ENCODE results near the gene PRMT5. TPM values are rescaled to one million over a fixed set of nuclear protein-coding genes. Genes with fewer than 3 reads are reported as not detected.

The PRMT5 gene
- 90.0 to 119 TPM (median 102 TPM) in 5 replicates for total RNA-seq (2022; extraction: Qiagen RNA extraction)

DNA sequence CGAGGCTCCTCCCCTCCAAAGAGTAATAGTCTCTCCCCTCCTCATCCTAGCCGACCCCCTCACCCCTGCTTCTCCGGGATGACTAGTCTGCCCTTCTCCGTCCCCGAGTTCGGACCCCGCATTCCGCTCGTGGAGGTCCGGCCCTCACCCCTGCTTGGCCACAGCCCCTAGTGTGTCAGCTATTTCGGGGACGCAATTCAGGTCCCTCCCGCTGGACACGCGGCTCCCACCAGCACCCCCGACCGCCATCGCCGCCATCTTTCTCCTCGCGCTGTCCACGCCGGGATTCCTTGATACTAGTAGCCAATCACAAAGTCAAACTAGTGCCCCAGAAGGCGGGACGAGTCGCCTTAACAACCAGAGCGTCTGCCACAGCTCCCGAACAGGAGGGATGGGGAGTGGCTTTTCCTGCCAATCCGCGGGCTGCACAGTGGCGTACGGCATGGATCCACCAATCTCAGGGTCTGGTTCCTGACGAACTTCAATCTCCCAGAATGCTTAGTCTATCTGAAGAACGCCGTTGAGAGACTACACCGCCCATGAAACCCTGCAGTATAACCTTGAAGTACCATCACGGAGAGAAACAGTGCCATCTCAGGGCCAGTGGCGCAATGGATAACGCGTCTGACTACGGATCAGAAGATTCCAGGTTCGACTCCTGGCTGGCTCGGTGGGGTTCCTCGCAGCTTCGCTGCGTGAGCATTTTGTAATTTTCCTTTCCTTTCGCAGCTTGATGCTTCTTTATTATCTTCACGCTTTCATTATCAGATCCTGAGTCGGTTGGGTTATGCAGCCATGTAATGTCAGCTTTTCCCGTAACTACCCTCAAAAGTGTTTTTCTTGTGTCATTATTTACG, at the start of gene PRMT5:
Gene PRMT5, minus strand, starts transcription at position 273 of the 857 bp plus-strand sequence. Its CDS starts 15 bp downstream, at position 258.

DNA sequence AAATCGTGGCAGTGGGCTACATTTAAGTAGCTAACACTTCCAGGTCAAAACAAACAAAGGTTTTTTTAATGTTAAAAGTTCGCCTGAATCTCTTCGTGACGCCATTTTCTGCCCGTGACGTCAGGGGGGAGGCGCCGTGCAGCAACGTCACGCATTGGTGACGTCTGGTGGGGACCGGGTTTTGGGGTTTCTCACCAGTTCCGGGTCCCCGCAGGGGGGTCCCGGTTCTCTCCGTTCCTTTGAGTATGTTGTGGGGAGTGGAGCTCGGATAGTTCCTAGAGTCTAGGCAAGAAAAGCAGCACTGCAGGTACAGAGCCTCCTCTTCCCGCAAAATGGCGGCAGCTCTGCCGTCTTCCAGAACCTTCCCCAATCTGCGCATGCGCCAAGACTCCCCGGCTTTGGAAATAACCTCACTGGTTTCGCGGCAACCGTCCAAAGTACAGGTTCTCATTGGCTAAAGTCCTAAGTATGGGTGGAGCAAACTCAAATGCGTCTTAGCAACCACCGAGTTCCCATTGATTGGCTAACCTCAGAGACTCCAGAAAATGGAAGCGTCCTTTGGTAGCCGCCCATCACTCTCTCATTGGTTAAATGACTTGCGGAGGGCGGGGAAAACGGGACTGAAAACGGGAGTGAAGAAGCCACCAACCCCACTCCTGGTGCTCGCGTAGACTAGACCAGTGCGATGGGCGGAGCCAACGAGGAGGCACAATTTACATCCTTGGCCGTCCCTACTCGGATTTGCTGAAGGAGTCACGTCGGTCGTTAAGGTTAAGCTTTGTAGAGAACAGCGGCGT, 10.2 kb downstream of the PRMT5 start, which contains the start of gene RBM23:
Gene RBM23, minus strand, starts transcription at position 346 of the 797 bp plus-strand sequence.

DNA sequence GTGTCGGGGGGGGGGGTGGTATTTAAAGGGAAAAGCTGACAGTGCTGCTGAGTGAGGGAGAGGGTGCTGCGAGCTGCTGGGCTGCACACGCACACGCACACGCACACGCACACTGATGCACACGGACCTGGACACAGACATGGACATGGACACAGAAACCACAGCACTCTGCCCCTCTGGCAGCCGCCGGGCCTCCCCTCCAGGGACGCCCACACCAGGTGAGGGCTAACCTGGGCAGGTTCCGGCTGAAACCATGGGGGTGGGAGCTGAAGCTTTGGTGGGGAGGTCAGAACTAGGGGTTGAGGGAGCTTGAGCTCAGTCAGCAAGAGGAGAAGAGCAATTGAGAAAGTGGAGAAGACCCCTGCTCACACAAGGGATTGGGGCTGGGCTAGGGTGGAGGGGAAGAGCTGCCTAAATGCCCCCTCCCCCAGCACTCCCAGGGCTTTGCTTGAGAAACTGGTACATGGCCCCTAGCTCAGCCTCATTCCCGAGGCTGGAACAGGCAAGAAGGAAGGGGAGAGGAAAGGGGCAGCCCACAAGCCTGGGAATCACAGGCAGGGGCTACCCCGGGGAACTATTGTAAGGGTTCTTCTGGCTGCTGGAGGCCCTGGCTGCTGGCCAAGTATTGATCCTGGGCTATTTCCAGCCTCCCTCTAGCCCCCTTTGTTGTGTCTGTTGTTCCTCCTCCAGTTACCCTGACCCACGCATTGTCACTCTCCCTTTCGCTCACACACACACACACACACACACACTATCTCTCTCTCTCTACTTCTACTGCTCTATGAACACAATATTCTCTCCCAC, 45.8 kb downstream of the PRMT5 start, which contains the start of gene REM2:
Gene REM2, plus strand, starts transcription at position 50 of the 804 bp plus-strand sequence. Its CDS starts 66 bp downstream, at position 116.

DNA sequence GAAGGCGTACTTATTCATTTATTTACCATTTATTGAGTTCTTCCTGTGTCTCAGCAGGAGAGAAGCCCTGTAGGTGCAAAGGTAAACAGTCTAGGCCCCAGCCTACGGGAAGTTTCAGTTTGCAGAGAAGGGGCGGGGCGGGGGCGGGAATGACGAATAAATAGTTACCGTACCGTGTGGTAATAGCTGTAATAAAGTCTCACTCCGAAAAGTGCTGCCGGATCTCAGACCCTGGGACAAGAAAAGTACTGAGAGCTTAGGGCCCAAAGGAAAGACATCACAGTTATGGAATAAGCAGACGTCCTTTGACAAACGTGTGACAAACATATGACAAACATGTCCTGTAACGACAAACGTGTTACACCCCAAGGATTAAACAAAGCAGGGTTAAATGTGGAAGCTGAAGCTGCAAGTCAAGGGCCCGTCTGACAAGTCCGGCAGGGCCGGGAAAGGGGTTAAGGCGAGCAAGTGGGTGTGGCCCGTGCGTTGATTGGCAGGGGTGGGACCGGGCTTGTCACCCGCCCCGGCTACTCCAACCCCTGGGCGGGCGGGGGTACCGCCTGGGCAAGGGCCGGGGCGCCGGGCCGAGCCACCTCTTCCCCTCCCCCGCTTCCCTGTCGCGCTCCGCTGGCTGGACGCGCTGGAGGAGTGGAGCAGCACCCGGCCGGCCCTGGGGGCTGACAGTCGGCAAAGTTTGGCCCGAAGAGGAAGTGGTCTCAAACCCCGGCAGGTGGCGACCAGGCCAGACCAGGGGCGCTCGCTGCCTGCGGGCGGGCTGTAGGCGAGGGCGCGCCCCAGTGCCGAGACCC, 57.7 kb downstream of the PRMT5 start, which contains the start of gene LRP10:
Gene LRP10, plus strand, starts transcription at position 517 of the 809 bp plus-strand sequence. CDS start 564 bp downstream, outside the sequence.

Other genes starting within 250 kb of the PRMT5 start
- 154 to 166 TPM (median 161 TPM) in 5 replicates for gene OXA1L, start 162.7 kb downstream of the PRMT5 start, total RNA-seq (2022; extraction: Qiagen RNA extraction)
- gene SLC7A7, start 113.9 kb downstream of the PRMT5 start, total RNA-seq (2022; extraction: Qiagen RNA extraction): 18.9 to 28.4 TPM (median 21.2 TPM) in 5 replicates
- 135 to 217 TPM (median 193 TPM) in 5 replicates for gene MRPL52, start 99.5 kb downstream of the PRMT5 start, total RNA-seq (2022; extraction: Qiagen RNA extraction)
- gene MMP14, start 92.8 kb downstream of the PRMT5 start, total RNA-seq (2022; extraction: Qiagen RNA extraction): 0.33 to 1.1 TPM (median 0.76 TPM) in 5 replicates
- gene LRP10, start 57.6 kb downstream of the PRMT5 start, total RNA-seq (2022; extraction: Qiagen RNA extraction): 60.9 to 82.6 TPM (median 74.7 TPM) in 5 replicates
- gene REM2, start 46.2 kb downstream of the PRMT5 start, total RNA-seq (2022; extraction: Qiagen RNA extraction): 0.35 to 0.52 TPM (median 0.45 TPM) in 5 replicates
- 57.8 to 62.3 TPM (median 60.4 TPM) in 5 replicates for gene RBM23, start 10.2 kb downstream of the PRMT5 start, total RNA-seq (2022; extraction: Qiagen RNA extraction)
- 34.9 to 40.9 TPM (median 38.2 TPM) in 5 replicates for gene HAUS4, start 27.7 kb upstream of the PRMT5 start, total RNA-seq (2022; extraction: Qiagen RNA extraction)
- 31.8 to 41.3 TPM (median 36.1 TPM) in 5 replicates for gene AJUBA, start 53.2 kb upstream of the PRMT5 start, total RNA-seq (2022; extraction: Qiagen RNA extraction)
- 2.4 to 3.4 TPM (median 3.1 TPM) in 5 replicates for gene C14orf93, start 80.8 kb upstream of the PRMT5 start, total RNA-seq (2022; extraction: Qiagen RNA extraction)
- 300 to 334 TPM (median 316 TPM) in 5 replicates for gene PSMB5, start 105.5 kb upstream of the PRMT5 start, total RNA-seq (2022; extraction: Qiagen RNA extraction)
- gene PSMB11, start 112.8 kb upstream of the PRMT5 start, total RNA-seq (2022; extraction: Qiagen RNA extraction): not detected in 5 replicates
- gene CDH24, start 128.1 kb upstream of the PRMT5 start, total RNA-seq (2022; extraction: Qiagen RNA extraction): 2.8 to 5.2 TPM (median 4.7 TPM) in 5 replicates
- 89.4 to 101 TPM (median 95.3 TPM) in 5 replicates for gene ACIN1, start 165.8 kb upstream of the PRMT5 start, total RNA-seq (2022; extraction: Qiagen RNA extraction)
- 85.6 to 107 TPM (median 97.5 TPM) in 5 replicates for gene C14orf119, start 166.1 kb upstream of the PRMT5 start, total RNA-seq (2022; extraction: Qiagen RNA extraction)
- not detected in 5 replicates for gene CIROP, start 175.6 kb upstream of the PRMT5 start, total RNA-seq (2022; extraction: Qiagen RNA extraction)
- not detected in 5 replicates for gene CEBPE, start 189.9 kb upstream of the PRMT5 start, total RNA-seq (2022; extraction: Qiagen RNA extraction)

All from A549 treated with Mapracorat at 1 μM for 4 hours (cell line).